ENCODE data around the gene PHYKPL. TPM values are rescaled to one million over a fixed set of nuclear protein-coding genes. Genes with fewer than 3 reads are reported as not detected.

PHYKPL gene
- total and polyA plus RNA-seq, 2 of the 13 experiments (the other 11 are each of a cell fraction or from before 2014, with no cell fraction given) = 18.0 to 78.6 TPM

GRCh38 chr5:178232124-178232919 lies at the start of gene PHYKPL (continued):
- no peak; the same call in 1 of the 2 replicates for TF ChIP-seq YEATS2 (CRISPR knock-in tag; IDR thresholded peaks at IDR 0.05; ENCODE audit: borderline replicate concordance)
- TF ChIP-seq ZNF414 (CRISPR knock-in tag; IDR thresholded peaks at IDR 0.05) = peak; percentile 48; the same call in 1 of the 2 replicates
- no peak for TF ChIP-seq MAFK (conservative IDR thresholded peaks at IDR 0.05 in 1 of 2, IDR thresholded peaks at IDR 0.05 in 1 of 2; ENCODE audit: low read length in 2 of 2)
- peak; percentile 53; the same call in 1 of the 2 replicates for TF ChIP-seq GATAD1 (CRISPR knock-in tag; IDR thresholded peaks at IDR 0.05)
- peak; percentile 53; the same call in 1 of the 2 replicates for TF ChIP-seq KAT7 (CRISPR knock-in tag; IDR thresholded peaks at IDR 0.05; ENCODE audit: borderline replicate concordance)
- TF ChIP-seq, protein P1, sequence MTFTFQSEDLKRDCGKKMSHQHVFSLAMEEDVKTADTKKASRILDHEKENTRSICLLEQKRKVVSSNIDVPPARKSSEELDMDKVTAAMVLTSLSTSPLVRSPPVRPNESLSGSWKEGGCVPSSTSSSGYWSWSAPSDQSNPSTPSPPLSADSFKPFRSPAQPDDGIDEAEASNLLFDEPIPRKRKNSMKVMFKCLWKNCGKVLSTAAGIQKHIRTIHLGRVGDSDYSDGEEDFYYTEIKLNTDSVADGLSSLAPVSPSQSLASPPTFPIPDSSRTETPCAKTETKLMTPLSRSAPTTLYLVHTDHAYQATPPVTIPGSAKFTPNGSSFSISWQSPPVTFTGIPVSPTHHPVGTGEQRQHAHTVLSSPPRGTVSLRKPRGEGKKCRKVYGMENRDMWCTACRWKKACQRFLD (CRISPR knock-in tag; IDR thresholded peaks at IDR 0.05; ENCODE audit: borderline replicate concordance) = no peak; the same call in 1 of the 2 replicates
- TF ChIP-seq, protein P2, sequence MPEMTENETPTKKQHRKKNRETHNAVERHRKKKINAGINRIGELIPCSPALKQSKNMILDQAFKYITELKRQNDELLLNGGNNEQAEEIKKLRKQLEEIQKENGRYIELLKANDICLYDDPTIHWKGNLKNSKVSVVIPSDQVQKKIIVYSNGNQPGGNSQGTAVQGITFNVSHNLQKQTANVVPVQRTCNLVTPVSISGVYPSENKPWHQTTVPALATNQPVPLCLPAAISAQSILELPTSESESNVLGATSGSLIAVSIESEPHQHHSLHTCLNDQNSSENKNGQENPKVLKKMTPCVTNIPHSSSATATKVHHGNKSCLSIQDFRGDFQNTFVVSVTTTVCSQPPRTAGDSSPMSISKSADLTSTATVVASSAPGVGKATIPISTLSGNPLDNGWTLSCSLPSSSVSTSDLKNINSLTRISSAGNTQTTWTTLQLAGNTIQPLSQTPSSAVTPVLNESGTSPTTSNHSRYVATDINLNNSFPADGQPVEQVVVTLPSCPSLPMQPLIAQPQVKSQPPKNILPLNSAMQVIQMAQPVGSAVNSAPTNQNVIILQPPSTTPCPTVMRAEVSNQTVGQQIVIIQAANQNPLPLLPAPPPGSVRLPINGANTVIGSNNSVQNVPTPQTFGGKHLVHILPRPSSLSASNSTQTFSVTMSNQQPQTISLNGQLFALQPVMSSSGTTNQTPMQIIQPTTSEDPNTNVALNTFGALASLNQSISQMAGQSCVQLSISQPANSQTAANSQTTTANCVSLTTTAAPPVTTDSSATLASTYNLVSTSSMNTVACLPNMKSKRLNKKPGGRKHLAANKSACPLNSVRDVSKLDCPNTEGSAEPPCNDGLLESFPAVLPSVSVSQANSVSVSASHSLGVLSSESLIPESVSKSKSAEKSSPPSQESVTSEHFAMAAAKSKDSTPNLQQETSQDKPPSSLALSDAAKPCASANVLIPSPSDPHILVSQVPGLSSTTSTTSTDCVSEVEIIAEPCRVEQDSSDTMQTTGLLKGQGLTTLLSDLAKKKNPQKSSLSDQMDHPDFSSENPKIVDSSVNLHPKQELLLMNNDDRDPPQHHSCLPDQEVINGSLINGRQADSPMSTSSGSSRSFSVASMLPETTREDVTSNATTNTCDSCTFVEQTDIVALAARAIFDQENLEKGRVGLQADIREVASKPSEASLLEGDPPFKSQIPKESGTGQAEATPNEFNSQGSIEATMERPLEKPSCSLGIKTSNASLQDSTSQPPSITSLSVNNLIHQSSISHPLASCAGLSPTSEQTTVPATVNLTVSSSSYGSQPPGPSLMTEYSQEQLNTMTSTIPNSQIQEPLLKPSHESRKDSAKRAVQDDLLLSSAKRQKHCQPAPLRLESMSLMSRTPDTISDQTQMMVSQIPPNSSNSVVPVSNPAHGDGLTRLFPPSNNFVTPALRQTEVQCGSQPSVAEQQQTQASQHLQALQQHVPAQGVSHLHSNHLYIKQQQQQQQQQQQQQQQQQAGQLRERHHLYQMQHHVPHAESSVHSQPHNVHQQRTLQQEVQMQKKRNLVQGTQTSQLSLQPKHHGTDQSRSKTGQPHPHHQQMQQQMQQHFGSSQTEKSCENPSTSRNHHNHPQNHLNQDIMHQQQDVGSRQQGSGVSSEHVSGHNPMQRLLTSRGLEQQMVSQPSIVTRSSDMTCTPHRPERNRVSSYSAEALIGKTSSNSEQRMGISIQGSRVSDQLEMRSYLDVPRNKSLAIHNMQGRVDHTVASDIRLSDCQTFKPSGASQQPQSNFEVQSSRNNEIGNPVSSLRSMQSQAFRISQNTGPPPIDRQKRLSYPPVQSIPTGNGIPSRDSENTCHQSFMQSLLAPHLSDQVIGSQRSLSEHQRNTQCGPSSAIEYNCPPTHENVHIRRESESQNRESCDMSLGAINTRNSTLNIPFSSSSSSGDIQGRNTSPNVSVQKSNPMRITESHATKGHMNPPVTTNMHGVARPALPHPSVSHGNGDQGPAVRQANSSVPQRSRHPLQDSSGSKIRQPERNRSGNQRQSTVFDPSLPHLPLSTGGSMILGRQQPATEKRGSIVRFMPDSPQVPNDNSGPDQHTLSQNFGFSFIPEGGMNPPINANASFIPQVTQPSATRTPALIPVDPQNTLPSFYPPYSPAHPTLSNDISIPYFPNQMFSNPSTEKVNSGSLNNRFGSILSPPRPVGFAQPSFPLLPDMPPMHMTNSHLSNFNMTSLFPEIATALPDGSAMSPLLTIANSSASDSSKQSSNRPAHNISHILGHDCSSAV (CRISPR knock-in tag; IDR thresholded peaks at IDR 0.05; ENCODE audit: borderline replicate concordance) = no peak
- TF ChIP-seq E2F2 (CRISPR knock-in tag; IDR thresholded peaks at IDR 0.05; ENCODE audit: borderline replicate concordance) = no peak
- TF ChIP-seq NFE2L1 (CRISPR knock-in tag; IDR thresholded peaks at IDR 0.05; ENCODE audit: borderline replicate concordance) = no peak
- peak; percentile 43; the same call in 1 of the 2 replicates for TF ChIP-seq ESRRA (CRISPR knock-in tag; IDR thresholded peaks at IDR 0.05; ENCODE audit: low read depth)
- TF ChIP-seq ZNF143 (CRISPR knock-in tag; IDR thresholded peaks at IDR 0.05) = no peak; the same call in 1 of the 2 replicates
- TF ChIP-seq NFE2L2 (IDR thresholded peaks at IDR 0.05; ENCODE audit: low read length) = no peak
- no peak for TF ChIP-seq CCDC6 (CRISPR knock-in tag; IDR thresholded peaks at IDR 0.05)
- peak; percentile 69 for TF ChIP-seq REPIN1 (CRISPR knock-in tag; IDR thresholded peaks at IDR 0.05; ENCODE audit: borderline replicate concordance, low read depth)
- no peak for TF ChIP-seq ETS1 (CRISPR knock-in tag; IDR thresholded peaks at IDR 0.05)
